ENCODE measurements around the gene TM6SF1.
"Not testable (repeated sequence)": the region's sequence is repeated elsewhere in the genome, so short reads cannot be mapped to it uniquely, and the experiment has no call there.

TM6SF1 gene

GRCh38 chr15:83077491-83078230, 29.8 kb upstream of the TM6SF1 start:
- H3K27me3 Mint-ChIP-seq, result peaks cover 45 to 49% of the 10 kb centered on the region in 2 donors
- DNase-seq (no peak), ATAC-seq (replicated peaks) (no peak)
- H3K9me3 Mint-ChIP-seq, result peaks cover 8 to 14% of the 10 kb centered on the region in 2 donors
- H3K4me3 Mint-ChIP-seq, result no peak overlapping the region
- H3K36me3 Mint-ChIP-seq, result peaks cover 5 to 12% of the 10 kb centered on the region in 2 donors
- no peak overlapping the region for H3K27ac Mint-ChIP-seq
- no peaks in the 10 kb centered on the region for H3K4me1 Mint-ChIP-seq

GRCh38 chr15:83078712-83079111, 28.7 kb upstream of the TM6SF1 start:
- Mint-ChIP-seq H3K27me3 (peaks cover 45 to 48% of the 10 kb centered on the region in 2 donors), H3K36me3 (peaks cover 4 to 8% of the 10 kb centered on the region in 2 donors), H3K9me3 (peaks cover 8 to 12% of the 10 kb centered on the region in 2 donors), H3K4me3 (no peak overlapping the region), H3K4me1 (no peaks in the 10 kb centered on the region), H3K27ac (no peak overlapping the region)
- ATAC-seq (replicated peaks) (no peak), DNase-seq (no peak)

GRCh38 chr15:83081256-83082014, 26.0 kb upstream of the TM6SF1 start:
- DNase-seq (no peak), ATAC-seq (replicated peaks) (no peak)
- Mint-ChIP-seq H3K27ac (no peak overlapping the region), H3K9me3 (peaks cover 0 to 2% of the 10 kb centered on the region in 2 donors), H3K4me3 (no peak overlapping the region), H3K36me3 (no peaks in the 10 kb centered on the region), H3K27me3 (peaks cover 38 to 40% of the 10 kb centered on the region in 2 donors), H3K4me1 (peaks cover 0 to 2% of the 10 kb centered on the region in 2 donors)

GRCh38 chr15:83082730-83083386, 24.6 kb upstream of the TM6SF1 start:
- H3K9me3 Mint-ChIP-seq, result peaks cover 0 to 2% of the 10 kb centered on the region in 2 donors
- H3K36me3 Mint-ChIP-seq, result no peaks in the 10 kb centered on the region
- H3K4me1 Mint-ChIP-seq, result peaks cover 0 to 2% of the 10 kb centered on the region in 2 donors
- ATAC-seq (replicated peaks) (no peak), DNase-seq (no peak)
- H3K27ac Mint-ChIP-seq, result no peak overlapping the region
- H3K4me3 Mint-ChIP-seq, result no peak overlapping the region
- H3K27me3 Mint-ChIP-seq, result peaks cover 31 to 35% of the 10 kb centered on the region in 2 donors

GRCh38 chr15:83085461-83085860, 22.0 kb upstream of the TM6SF1 start:
- not testable (repeated sequence) for H3K9me3 Mint-ChIP-seq; H3K4me3 Mint-ChIP-seq; H3K36me3 Mint-ChIP-seq; H3K4me1 Mint-ChIP-seq; ATAC-seq (replicated peaks); H3K27ac Mint-ChIP-seq; DNase-seq
- peaks cover 6 to 23% of the 10 kb centered on the region in 2 donors for H3K27me3 Mint-ChIP-seq

- H3K4me3 Mint-ChIP-seq; H3K36me3 Mint-ChIP-seq; H3K27ac Mint-ChIP-seq; H3K9me3 Mint-ChIP-seq; ATAC-seq (replicated peaks); H3K4me1 Mint-ChIP-seq; DNase-seq: not testable (repeated sequence)
- H3K27me3 Mint-ChIP-seq, result peaks cover 6 to 23% of the 10 kb centered on the region in 2 donors
Measured at GRCh38 chr15:83085864-83086552, 21.4 kb upstream of the TM6SF1 start.

- Mint-ChIP-seq H3K36me3 (peaks cover 6% of the 10 kb centered on the region in 2 donors), H3K27me3 (peaks cover 6 to 17% of the 10 kb centered on the region in 2 donors), H3K27ac (no peak overlapping the region), H3K9me3 (peaks cover 4 to 6% of the 10 kb centered on the region in 2 donors), H3K4me3 (no peak overlapping the region), H3K4me1 (peaks cover 8 to 15% of the 10 kb centered on the region in 2 donors)
- no peak for ATAC-seq (replicated peaks)
- DNase-seq, result no peak
Measured at GRCh38 chr15:83087576-83087975, 19.9 kb upstream of the TM6SF1 start.

GRCh38 chr15:83088876-83089275, 18.6 kb upstream of the TM6SF1 start:
- Mint-ChIP-seq H3K27me3 (peaks cover 6 to 11% of the 10 kb centered on the region in 2 donors), H3K4me3 (no peak overlapping the region), H3K9me3 (peaks cover 4 to 6% of the 10 kb centered on the region in 2 donors)

GRCh38 chr15:83090465-83090864, 17.0 kb upstream of the TM6SF1 start:
- H3K36me3 Mint-ChIP-seq, result peaks cover 6% of the 10 kb centered on the region in 2 donors
- H3K27ac Mint-ChIP-seq, result no peak overlapping the region
- H3K4me1 Mint-ChIP-seq, result peaks cover 6 to 16% of the 10 kb centered on the region in 2 donors
- H3K4me3 Mint-ChIP-seq, result no peak overlapping the region
- DNase-seq (no peak), ATAC-seq (replicated peaks) (no peak)
- H3K9me3 Mint-ChIP-seq, result peaks cover 4 to 6% of the 10 kb centered on the region in 2 donors
- peaks cover 0 to 7% of the 10 kb centered on the region in 2 donors for H3K27me3 Mint-ChIP-seq

More at GRCh38 chr15:83088876-83089275, 18.6 kb upstream of the TM6SF1 start:
- Mint-ChIP-seq H3K36me3 (peaks cover 6% of the 10 kb centered on the region in 2 donors), H3K4me1 (peaks cover 8 to 16% of the 10 kb centered on the region in 2 donors), H3K27ac (no peak overlapping the region)
- no peak for ATAC-seq (replicated peaks)
- DNase-seq, result no peak

GRCh38 chr15:83091965-83092308, 15.5 kb upstream of the TM6SF1 start:
- Mint-ChIP-seq H3K4me3 (peak overlapping the region; percentile 69 to 70), H3K4me1 (peaks cover 6 to 16% of the 10 kb centered on the region in 2 donors), H3K27ac (peak overlapping the region; percentile 97)
- not testable (repeated sequence) for H3K27me3 Mint-ChIP-seq, H3K36me3 Mint-ChIP-seq, H3K9me3 Mint-ChIP-seq
- ATAC-seq (replicated peaks) (peak in 1 of 2 donors; percentile 45), DNase-seq (peak; percentile 5)

GRCh38 chr15:83092309-83092976, 15.0 kb upstream of the TM6SF1 start:
- Mint-ChIP-seq H3K4me1 (peaks cover 6 to 16% of the 10 kb centered on the region in 2 donors), H3K27me3 (peaks cover 0 to 7% of the 10 kb centered on the region in 2 donors), H3K27ac (peak overlapping the region; percentile 97), H3K4me3 (peak overlapping the region; percentile 69 to 70), H3K9me3 (peaks cover 6% of the 10 kb centered on the region in 2 donors), H3K36me3 (peaks cover 6% of the 10 kb centered on the region in 2 donors)
- DNase-seq, result peak; percentile 50
- ATAC-seq (replicated peaks), result peak; percentile 99 to 100

GRCh38 chr15:83094583-83094982, 12.9 kb upstream of the TM6SF1 start:
- Mint-ChIP-seq H3K4me3 (no peak overlapping the region), H3K27me3 (peaks cover 0 to 3% of the 10 kb centered on the region in 2 donors), H3K27ac (no peak overlapping the region), H3K9me3 (peaks cover 6 to 14% of the 10 kb centered on the region in 2 donors), H3K4me1 (peaks cover 6 to 18% of the 10 kb centered on the region in 2 donors), H3K36me3 (peaks cover 6% of the 10 kb centered on the region in 2 donors)
- DNase-seq (no peak), ATAC-seq (replicated peaks) (no peak)

- ATAC-seq (replicated peaks), result no peak
- Mint-ChIP-seq H3K36me3 (no peaks in the 10 kb centered on the region), H3K27me3 (peaks cover 9 to 13% of the 10 kb centered on the region in 2 donors), H3K4me1 (peaks cover 7 to 12% of the 10 kb centered on the region in 2 donors), H3K9me3 (peaks cover 0 to 11% of the 10 kb centered on the region in 2 donors), H3K4me3 (no peak overlapping the region), H3K27ac (no peak overlapping the region)
- DNase-seq, result no peak
Measured at GRCh38 chr15:83098079-83098478, 9.4 kb upstream of the TM6SF1 start.

Measured in stimulated activated naive B cell treated with anti-CD40 and anti-IgM and Interleukin-4, amounts not matched to agents 10 μg/mL and 1 μg/mL and 100 μg/mL, for 72 hours (primary cell).